CD4-positive, alpha-beta T cell treated with Interleukin-10 for 1 hour (primary cell): Measurements from ENCODE around the gene CDC42SE2.
"Not testable (repeated sequence)": the region's sequence is repeated elsewhere in the genome, so short reads cannot be mapped to it uniquely, and the experiment has no call there.

Source experiments
- DNase-seq: peaks from one replicate; pipeline ENCODE4 v3.0.0-alpha.2; 2020

The CDC42SE2 gene

DNA sequence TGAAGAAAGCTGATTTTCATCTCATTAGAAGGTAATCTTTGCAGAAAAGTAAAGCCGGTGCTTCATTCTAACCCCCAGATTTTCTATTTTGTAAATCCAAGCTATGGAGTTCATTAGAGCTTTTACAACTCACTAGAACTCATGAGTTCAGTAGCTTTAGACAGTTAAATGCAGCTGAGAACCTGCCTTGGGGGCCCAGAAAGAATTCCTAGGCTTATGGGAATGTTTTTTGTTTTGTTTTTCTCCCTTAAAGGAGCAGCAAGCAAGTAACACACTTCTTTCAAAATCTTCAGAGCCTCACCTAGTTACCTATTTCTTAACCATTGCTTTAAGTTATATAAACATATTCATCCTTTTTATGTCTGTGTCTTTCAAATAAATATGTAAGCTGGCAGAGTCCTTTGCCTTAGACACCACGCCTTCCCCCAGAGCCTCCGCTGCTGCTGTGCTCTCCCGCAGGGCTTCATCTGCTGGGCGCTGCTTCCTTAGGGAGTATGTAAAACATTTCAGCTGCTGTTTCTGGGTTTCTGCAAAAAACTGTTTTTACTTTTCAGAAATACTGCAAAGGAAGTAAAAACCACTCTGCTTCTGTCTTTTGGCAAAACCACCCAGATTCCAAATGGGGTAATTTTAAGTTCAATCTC is 132.9 kb downstream of the CDC42SE2 start:
- no peak for DNase-seq

DNA sequence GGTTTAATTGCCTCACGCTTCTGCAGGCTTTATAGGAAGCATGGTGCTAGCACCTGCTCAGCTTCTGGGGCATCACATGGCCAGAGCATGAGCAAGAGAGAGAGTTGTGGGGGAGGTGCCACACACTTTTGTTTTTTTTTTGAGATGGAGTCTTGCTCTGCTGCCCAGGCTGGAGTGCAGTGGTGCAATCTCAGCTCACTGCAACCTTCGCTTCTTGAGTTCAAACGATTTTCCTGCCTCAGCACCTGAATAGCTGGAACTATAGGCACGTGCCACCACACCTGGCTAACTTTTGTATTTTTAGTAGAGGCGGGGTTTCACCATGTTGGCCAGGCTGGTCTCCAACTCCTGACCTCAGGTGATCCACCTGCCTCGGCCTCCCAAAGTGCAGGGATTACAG is 135.2 kb downstream of the CDC42SE2 start:
- DNase-seq: not testable (repeated sequence)

DNA sequence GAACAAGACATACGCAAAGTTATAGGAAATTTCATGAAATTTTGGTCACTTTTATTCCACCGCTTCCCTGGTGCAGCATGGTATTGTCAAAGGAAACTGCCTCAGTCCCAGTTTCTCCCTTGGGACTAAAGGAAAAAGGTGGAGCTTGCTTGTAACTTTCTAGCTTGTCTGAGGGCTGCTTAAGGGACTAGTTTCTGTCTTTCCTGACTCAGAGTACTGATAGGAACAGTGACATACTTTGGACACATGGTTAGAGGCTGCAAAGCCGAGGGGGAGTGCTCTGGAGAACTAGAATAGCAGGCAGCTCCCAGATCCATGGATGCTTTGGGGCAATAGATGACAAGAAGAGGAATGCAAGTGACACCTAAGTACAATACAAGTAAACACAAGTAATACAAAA is 136.7 kb downstream of the CDC42SE2 start:
- DNase-seq: no peak

DNA sequence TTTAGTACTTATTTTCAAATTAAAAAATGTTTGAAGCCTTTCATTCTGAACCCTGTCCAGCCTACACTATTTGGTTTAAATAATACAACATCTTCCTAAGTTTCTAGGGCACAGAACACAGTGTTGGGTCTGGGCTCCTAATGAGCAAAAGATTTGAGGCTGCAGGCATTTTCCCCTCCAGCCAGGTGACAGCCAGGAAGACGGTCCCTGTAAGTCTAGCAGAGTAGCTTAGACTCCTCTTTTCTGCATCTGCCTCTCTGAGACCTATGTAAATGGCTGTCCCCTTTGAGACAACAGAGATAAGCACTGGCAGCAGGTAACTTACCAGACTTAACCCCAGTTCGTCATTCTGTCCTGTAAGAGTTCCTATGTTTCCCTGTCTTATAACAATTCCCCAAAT is 141.8 kb downstream of the CDC42SE2 start:
- no peak for DNase-seq

- no peak for DNase-seq
Measured at GRCh38 chr5:131406076-131406475, 142.2 kb downstream of the CDC42SE2 start.

- DNase-seq: no peak
Measured at GRCh38 chr5:131406975-131407638, 143.3 kb downstream of the CDC42SE2 start.

- DNase-seq: peak; percentile 51
Measured at GRCh38 chr5:131413605-131414559, 150.0 kb downstream of the CDC42SE2 start.

DNA sequence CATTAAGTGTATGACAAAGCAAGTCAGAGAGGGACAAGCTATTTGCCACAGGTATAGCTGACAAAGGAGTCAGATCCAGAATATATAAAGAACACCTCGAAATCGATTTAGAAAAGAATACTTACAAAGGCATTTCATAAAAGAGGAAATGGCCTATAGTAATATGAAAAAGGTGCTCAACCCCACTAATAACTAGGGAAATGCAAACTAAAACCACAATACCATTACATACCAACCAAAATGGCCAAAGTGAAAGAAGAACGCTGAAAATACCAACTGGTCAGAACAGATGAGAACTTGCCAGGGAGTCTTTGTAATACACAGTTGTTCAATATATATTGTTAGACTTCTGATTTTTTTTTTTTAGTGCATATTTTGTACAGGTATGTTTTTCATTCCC is 152.9 kb downstream of the CDC42SE2 start:
- no peak for DNase-seq

GRCh38 chr5:131417240-131417869 is 153.5 kb downstream of the CDC42SE2 start:
- DNase-seq: peak; percentile 86

- DNase-seq: no peak
Measured at GRCh38 chr5:131418846-131419245, 155.0 kb downstream of the CDC42SE2 start.

DNA sequence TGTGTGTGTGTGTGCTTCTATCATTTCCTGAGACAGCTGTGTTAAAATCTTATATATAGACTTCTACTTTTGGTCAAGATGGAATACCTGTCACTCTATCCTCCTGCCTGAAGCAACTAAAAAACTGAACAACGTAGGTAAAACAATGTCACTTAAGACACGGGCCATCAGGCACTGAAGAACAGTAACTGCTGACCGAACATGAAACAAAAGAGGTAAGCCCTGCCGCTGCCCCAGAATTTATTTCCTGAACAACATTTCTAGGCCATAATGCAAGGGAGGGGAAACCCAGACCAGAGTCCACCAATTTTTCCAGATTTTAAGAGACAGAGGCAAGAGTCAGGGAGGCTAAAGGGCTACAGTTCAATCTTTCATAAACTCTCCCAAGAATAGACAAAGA is 156.0 kb downstream of the CDC42SE2 start:
- DNase-seq: no peak

GRCh38 chr5:131423056-131423455 is 159.2 kb downstream of the CDC42SE2 start:
- DNase-seq: no peak

DNA sequence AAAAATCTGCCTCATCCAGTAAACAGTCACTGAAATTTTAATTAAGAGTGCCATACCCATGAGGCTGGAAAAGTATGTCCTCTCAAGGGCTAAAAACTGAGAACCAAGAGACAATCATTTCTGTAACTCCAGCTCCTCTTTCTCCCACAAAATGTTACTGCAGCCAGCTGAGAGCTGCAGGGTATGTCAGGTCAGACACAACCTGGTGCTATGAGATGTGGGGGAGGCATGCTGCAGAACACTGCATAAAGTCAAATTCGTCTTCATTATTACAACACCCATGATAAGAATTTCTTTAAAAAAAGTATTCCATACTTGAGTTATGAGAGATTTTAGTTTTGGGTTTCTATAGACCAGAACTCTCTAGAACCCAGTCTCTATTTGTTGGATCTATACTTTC is 162.2 kb downstream of the CDC42SE2 start:
- DNase-seq: no peak

DNA sequence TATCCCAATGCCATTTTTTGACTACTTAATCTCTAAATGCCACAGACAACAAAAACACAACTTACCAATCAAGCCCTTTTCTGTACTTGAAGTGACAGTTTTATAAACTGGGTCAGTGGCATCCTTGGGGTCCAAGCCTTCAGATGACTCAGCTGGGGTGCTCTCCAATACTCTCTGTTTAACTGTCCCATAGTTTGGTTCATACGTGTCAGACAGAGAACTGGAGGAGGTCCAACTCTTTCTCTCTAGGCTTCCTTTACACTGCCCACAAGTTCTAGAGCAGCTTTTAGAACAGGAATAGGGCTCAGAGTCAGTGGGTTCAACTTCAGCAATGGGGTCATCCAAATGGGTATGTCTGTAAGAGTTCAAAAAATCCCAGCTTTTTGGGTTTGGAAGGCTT is 166.9 kb downstream of the CDC42SE2 start:
- no peak for DNase-seq

GRCh38 chr5:131431794-131432193 is 167.9 kb downstream of the CDC42SE2 start:
- no peak for DNase-seq

GRCh38 chr5:131433109-131433508 is 169.3 kb downstream of the CDC42SE2 start:
- DNase-seq: no peak

- DNase-seq: no peak
Measured at GRCh38 chr5:131436081-131436480, 172.2 kb downstream of the CDC42SE2 start.

- no peak for DNase-seq
Measured at GRCh38 chr5:131441184-131441583, 177.3 kb downstream of the CDC42SE2 start.
